ENCODE results near the gene GRIPAP1.

- no peak for TF ChIP-seq CTCF (IDR thresholded peaks at IDR 0.05; ENCODE audit: low read length)
- no peak for TF ChIP-seq EZH2phosphoT487 (IDR thresholded peaks at IDR 0.05; ENCODE audit: low read length)
- TF ChIP-seq EZH2 (optimal IDR thresholded peaks at IDR 0.05; ENCODE audit: low read depth, low read length): no peak
Observed at GRCh38 chrX:48938721-48939425, 63.2 kb downstream of the GRIPAP1 start.

All from MM.1S (cell line).